ENCODE measurements around the gene PPIL1.

Gene PPIL1

DNA sequence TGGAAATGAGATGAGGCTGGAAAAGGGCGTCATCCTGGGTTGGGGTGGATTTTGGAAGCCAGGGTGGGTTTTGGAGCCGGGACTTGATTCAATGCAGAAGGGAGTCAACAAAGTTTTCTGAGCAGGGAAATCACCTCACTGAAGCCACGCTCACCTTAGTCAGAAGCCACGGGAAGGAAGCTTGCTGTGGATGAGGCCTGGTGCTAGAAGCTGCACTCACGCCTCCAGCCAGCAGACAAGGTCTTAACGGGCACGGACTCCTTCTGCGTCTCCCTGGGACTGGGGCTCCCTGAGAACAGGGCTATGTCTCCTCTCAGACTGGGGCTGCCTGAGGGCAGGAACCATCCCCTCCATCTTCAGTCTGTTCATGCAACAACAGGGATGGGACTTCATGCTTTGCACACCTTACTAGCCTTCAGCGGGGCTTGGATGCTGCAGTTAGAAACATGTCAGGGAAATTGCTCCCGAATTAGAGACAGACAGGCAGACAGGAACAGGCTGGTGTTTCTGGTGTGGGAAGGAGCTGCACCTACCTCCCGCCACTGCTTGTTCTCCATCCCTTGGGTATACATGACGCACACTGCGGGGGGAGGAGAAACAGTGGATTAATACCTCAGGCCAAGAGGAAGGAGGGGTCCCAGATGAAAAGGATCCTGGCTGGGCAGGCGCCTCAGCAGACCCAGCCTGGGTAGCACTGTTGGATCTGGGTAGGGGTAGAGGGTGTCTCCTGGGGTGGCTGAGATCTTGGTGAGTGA, 52.8 kb downstream of the PPIL1 start:
- TF ChIP-seq CTCF (IDR thresholded peaks at IDR 0.05; ENCODE audit: borderline replicate concordance, insufficient read depth, low read depth, low read length): no peak

DNA sequence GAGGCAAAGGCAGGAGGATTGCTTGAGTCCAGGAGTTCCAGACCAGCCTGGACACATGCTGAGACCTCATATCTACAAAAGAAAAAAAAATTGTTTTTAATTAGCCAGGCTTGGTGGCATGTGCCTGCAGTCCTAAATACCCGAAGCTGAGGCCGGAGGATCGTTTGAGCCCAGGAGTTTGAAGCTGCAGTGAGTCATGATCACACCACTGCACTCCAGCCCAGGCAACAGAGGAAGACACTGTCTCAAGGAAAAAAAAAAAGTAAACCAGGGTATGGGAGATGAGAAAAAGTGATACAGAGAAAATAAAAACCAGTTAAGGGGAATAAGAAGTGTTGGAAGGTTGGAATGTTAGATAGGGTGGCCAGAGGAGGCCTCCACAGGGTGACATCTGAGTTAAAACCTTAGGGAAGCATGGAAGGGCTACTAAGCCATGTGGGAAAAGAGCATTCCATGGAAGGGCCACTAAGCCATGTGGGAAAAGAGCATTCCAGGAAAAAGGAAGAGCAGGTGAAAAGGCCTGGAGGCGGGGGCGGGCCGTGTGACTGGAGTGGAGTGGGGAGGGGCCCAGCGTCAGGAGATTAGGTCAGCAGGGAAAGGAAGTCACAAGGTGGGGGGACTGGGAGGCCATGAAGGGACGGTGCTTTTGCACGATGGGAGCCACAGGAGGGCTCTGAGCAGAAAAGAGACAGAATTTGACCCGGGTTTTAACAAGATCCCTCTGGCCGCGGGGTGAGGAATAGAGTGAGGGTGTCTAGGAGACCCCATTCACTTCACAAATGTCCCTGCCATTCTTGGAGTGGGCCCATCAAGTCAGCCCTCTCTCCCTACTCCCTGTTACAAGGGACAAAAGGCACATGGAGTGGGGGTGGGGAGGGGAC, 53.7 kb downstream of the PPIL1 start:
- no peak overlapping the region for H3K4me3 ChIP-seq (ENCODE audit: low read depth, low read length)
- no peak for TF ChIP-seq CTCF (IDR thresholded peaks at IDR 0.05; ENCODE audit: borderline replicate concordance, insufficient read depth, low read depth, low read length)

More for the DNA sequence above, 52.8 kb downstream of the PPIL1 start:
- H3K4me3 ChIP-seq (ENCODE audit: low read depth, low read length): no peak overlapping the region

GRCh38 chr6:36818756-36819155, 55.8 kb downstream of the PPIL1 start:
- TF ChIP-seq CTCF (IDR thresholded peaks at IDR 0.05; ENCODE audit: borderline replicate concordance, insufficient read depth, low read depth, low read length): no peak
- no peak overlapping the region for H3K4me3 ChIP-seq (ENCODE audit: low read depth, low read length)

GRCh38 chr6:36817847-36818246, 56.8 kb downstream of the PPIL1 start:
- TF ChIP-seq CTCF (IDR thresholded peaks at IDR 0.05; ENCODE audit: borderline replicate concordance, insufficient read depth, low read depth, low read length): no peak
- H3K4me3 ChIP-seq (ENCODE audit: low read depth, low read length): no peak overlapping the region

DNA sequence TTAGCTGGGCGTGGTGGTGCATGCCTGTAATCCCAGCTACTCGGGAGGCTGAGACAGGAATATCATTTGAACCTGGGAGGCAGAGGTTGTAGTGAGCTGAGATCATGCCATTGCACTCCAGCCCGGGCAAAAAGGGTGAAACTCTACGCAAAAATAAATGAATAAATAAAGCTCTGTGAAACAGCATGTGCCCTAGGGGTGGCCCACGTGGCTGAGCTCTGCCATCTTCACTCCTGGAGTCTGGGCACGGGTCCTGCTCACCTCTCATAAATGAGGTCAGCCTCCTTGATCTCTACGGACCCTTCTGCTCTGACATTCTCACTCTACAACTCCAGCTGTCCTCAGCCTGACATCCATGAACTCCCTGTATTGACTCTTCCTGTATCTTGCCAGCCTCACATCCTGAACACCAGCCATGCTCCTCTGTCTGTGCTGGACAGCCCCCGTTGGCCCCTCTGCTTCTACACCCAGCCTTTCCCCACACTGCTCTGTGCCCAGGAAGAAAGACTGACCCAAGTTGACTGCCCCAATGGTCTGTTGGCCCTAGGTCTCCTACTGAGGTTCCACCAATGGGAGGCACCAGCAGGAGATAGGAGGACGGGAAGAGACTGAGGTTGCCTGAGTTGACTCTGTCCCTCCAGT, 57.3 kb downstream of the PPIL1 start:
- no peak for TF ChIP-seq CTCF (IDR thresholded peaks at IDR 0.05; ENCODE audit: borderline replicate concordance, insufficient read depth, low read depth, low read length)
- no peak overlapping the region for H3K4me3 ChIP-seq (ENCODE audit: low read depth, low read length)

DNA sequence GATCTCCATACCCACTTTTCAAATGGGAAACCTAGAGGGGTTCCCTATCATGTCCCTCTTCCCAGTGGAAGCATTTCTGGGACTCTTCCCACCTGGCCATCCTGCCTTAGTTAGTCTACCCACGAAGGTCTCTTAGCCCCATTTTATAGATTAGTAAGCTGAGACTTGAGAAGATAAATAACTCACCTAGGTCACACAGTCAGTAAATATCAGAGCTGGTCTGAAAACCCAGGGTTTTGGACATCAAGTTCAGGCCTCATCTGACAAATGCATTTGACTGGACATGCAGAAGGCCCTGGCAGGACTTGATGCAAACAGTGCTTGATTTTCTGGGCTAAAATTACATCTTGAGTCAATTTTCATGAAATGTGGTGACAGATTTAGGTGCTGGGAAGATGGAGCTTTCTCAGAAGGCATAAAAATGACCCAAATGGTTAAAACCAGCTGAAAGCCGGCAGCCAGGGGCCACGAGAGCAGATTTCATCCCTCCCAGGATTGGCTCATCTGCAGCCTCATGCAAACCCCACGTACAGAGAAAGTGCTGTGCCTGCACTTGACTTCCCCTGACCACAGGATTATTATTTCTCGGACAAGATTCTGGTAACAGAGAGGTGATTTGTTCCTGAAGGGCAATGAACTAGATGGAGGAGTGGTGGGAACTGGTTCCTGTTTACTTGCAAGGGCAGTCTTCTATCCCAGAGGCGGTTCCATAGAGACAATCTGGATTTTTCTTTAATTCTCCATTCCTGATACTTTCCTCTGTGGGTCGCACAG, 58.5 kb downstream of the PPIL1 start:
- TF ChIP-seq CTCF (IDR thresholded peaks at IDR 0.05; ENCODE audit: borderline replicate concordance, insufficient read depth, low read depth, low read length): no peak
- no peak overlapping the region for H3K4me3 ChIP-seq (ENCODE audit: low read depth, low read length)

Data from GM12875 (cell line).